Effector CD4-positive, alpha-beta T cell (primary cell): ENCODE data around the gene RNF138.
"Not testable (repeated sequence)": the region's sequence is repeated elsewhere in the genome, so short reads cannot be mapped to it uniquely, and the experiment has no call there.

Source experiments
- DNase-seq: peaks from one replicate; pipeline ENCODE4 v3.0.0-alpha.2; 2020
- total RNA-seq: gene quantifications from one replicate; lab custom pipeline; 2026; lab: John Stamatoyannopoulos, UW

RNF138 gene
- total RNA-seq: 217 reads per million, percentile 93 among the genes with 10 or more reads in this experiment

DNA sequence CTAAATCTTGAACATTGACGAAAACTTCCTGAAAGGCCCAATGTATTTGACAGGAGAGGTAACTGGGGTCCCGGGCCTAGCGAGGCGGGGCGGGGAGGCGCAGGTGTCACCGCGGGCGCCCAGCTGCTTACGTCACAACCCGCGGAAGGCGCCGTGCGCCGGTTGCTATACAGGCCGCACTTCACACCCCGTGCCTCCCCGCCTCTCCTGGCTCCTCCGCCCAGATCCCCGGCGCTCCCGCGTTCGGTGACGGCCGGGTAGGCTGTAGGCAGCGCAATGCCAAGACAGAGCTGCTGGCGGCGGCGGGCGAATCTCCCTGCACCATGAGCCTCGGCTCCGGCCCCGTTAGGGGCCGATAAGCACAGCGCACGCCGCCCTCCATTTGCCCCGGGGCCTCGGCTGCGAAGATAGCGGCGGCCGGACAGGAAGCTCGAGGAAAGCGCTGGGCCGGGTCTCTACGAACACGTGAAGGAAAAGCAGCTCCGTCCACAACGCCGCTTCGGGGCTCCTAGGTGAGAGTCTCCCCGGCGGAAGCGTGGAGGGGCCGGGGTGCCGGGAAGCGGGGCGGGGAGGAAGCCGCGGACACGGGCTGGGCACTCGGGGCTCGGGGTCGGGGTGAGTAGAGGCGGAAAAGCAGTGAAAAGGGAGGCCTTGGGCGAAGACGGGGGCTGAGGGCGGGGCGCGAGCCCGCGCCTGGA, at the start of gene RNF138:
TSS of gene RNF138 (plus strand) at position 151 of the 698 bp plus-strand sequence. CDS start 903 bp downstream, outside the sequence.
- DNase-seq: peak; percentile 85

DNA sequence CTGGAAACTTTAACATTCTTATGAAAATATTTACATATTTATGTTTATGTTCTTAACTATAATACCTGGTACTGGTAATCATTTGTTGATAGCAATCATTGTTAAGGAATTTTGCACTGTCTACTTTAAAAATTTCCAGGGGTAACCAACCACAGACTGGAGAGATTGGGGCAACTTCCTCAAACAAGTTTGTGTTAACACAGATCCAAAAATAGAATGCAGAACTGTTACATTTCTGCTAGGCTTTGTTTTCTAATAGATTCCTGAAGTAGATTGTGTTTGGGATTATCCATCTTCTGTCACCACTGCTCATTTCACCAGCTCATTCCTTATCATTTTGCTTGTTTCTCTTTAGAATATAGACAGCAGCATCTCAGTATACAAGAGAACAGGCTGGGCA, 49.3 kb upstream of the RNF138 start:
- no peak for DNase-seq

DNA sequence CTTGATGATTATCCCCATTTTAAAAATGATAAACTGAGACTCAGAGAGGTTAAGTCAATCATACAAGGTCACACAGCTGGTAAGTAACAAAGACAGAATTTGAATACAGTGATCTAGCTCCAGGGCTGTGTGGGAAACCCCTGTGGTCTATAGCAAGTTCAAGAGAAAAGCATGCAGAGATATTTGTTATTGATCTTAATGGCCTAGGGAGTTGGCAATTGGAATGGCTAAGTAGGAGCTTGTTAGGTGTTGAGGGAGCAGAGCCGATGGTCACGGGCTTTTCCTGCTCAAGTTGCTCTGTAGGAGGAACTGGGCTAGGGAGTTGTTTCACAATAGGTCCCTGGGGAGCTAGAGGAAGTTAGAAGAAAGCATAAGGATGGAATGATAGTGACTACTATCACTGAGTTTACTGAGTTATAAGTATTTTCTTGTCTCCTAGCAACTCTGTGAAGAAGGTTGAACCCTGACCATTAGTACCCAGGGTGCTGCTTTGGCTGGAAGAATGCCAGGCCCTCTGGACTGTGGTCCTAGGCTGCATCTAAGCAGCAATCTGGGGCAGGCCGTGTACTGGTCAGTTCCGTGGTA, 43.1 kb upstream of the RNF138 start:
- no peak for DNase-seq

DNA sequence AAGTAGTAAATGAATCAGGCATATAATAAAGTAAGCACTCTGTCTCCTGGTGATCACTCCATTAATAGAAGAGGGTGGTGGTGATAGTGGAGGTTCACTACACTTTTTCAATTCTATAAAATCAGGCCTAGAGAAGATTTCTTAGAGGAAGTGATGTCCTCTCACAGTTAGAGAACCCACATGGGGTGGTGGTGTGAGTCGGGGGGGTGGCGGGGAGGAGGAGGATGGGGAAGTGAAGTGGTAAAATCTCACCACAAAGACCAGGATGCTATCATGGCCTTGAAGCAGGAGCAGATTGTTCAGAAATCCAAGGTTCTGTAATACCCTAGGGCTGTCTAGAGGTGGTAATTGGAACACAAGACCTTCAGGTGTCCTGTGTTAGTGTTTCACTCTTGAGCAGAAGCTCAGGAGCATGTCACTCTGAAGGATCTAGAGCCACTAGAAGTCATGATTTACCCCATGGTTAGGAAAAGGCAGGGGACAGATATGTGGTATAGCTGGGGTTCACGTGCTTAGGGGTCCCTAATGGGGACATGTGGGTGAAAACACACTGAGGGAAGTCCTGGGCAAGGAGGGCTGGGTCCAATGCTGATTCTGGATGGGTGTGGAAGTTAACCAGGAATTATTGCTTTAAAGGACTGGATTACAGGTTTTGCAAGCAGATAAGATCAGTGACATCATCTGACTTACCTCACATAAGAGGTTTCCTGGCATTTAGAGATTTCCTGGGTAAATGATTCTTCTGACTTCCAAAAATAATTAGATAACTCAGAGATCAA, 42.1 kb upstream of the RNF138 start:
- peak; percentile 9 for DNase-seq

- no peak for DNase-seq
These were observed 34.9 kb upstream of the RNF138 start for GRCh38 chr18:32056613-32057358.

DNA sequence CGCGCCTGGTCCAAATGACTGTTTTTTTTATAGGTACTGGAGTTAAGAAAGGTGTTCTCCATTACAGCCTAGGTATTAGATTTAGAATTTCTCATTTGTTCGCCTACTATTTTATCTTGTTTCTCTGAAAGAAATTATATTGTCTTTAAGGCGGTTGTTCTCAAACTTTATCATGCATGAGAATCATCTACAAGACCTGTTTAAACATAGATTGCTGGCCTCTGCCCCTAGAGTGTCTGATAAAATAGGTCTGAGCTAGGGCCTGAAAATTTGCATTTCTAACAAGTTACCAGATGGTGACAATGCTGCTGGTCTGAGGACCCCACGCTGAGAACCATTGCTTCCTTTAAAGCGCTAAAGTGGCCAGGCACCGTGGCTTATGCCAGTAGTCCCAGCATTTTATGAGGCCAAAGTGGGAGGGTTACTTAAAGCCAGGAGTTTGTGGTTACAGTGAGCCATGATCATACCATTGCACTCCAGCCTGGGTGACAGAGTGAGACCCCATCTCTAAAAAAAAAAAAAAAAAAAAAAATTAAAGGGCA, 34.0 kb upstream of the RNF138 start:
- no peak for DNase-seq

GRCh38 chr18:32060026-32060425, 31.6 kb upstream of the RNF138 start:
- DNase-seq: no peak

DNA sequence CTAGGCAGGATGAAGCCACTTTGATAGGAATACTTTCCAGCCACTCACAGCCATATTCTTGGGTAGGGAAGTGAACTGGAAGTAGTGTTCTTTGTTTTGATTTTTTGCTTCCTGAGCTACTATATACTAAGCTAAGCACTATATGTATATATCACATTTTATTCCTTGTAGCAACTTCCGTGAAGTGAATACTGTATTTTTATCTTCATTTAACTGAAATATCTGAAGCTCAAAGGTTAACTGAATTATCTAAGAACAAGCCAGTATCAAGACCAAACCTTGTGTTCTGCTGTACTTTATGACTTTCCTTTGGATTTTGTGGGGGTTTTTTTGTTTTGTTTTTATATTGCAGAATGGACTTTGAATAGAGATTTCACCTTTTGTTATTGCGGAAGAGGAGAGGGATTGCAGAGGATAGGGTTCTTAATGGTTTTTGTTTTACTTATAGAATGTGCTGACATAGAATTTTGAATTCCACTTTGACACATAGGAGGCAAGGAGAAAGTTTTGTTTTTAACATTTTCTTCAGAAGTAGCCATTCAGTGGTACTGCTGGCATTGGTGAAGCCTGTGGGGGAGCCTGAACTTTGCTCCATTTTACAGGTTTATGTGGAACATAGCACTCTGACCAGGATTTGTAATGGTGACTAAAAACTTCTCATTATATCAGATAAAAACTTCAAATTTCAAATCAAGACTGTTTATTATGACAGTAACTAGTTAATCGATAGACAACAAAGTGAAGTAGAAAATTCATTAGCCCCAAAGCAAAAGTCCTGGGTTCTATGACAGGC, 24.1 kb upstream of the RNF138 start:
- DNase-seq: no peak

DNA sequence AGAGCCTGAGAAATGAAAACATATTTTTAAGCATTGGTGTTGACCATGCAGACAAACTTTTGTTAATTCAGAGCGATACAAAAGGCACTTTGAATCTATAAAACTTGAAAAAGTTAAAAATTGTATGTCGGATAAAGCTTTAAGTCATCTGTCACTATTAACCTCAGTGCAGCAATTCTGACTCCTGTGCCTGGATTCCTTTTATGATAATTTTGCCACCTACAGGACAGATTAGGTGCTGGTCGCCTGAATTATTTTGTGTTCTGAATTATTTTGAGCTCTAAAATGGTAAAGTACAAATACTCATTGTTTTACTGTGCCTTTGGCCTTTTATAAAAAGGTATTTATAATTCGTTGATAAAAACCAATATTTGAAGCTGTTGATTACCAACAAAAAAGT, 19.4 kb upstream of the RNF138 start:
- no peak for DNase-seq

DNA sequence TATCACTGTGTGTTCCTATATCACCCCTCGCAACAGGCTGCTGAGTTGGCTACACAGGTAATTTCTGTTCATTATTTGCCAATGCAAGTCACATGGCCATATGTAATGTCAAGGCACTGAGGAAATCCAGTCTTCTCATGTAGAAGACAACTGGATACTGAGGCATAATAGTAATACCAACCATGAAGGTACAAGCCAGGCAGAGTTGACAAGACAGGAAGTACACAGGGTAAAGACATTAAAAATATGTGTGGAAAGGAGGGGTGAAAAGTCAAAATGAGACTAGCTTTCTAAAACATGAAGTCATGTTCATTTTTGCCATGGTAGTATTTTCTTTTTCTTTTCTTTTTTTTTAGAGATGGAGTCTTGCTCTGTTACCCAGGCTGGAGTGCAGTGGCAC, 17.5 kb upstream of the RNF138 start:
- DNase-seq: no peak

- no peak for DNase-seq
These were observed 12.8 kb upstream of the RNF138 start for GRCh38 chr18:32078845-32079244.

GRCh38 chr18:32081881-32082280, 9.8 kb upstream of the RNF138 start:
- no peak for DNase-seq

GRCh38 chr18:32083781-32084180, 7.9 kb upstream of the RNF138 start:
- no peak for DNase-seq

DNA sequence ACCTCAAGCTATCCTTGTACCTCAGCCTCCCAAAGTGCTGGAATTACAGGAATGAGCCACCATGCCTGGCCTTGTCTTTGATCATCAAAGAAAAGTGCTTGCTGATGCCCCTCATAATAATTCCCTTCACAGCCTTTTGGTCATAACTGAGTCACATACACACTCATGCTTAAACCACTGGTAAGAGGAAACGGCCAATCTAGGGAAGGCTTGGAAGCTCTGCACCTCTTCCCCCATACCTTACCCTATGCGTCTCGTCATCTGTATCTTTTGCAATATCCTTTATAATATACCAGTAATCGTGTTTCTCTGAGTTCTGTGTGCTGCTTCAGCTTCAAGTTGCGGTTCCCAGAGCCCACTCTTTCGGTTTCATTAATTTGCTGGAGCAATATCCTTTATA, 4.8 kb upstream of the RNF138 start:
- no peak for DNase-seq

DNA sequence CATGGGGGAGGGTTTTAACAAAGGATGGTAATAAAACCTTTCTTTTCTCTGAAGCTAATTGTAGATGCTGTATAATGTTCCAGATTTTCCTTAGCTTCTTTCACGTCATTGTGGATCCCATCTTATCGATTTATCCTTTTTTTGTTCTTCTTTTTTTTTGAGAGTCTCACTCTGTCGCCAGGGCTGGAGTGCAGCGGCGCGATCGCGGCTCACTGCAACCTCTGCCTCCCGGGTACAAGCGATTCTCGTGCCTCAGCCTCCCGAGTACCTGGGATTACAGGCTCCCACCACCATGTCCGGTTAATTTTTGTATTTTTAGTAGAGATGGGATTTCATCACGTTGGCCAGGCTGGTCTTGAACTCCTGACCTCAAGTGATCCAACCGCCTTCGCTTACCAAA, 843 bp upstream of the RNF138 start:
- DNase-seq: not testable (repeated sequence)

DNA sequence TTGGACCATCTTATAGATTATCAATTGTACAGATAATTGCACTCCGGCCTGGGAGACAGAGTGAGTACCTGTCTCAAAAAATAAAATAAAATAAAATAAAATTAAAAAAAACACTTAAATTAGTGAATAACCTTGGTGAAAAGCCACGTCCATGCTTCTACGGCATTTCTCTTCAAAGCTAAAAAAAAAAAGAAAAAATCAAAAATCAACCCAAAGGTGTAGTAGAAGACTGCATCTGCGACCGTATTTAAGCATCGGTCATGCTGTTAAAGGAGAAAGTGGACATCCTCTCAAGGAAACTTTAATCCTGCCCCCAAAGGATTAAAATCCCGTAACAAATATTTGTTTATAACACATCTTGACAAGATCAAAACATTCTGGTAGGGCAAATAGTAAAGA, 350 bp upstream of the RNF138 start:
- DNase-seq: no peak

DNA sequence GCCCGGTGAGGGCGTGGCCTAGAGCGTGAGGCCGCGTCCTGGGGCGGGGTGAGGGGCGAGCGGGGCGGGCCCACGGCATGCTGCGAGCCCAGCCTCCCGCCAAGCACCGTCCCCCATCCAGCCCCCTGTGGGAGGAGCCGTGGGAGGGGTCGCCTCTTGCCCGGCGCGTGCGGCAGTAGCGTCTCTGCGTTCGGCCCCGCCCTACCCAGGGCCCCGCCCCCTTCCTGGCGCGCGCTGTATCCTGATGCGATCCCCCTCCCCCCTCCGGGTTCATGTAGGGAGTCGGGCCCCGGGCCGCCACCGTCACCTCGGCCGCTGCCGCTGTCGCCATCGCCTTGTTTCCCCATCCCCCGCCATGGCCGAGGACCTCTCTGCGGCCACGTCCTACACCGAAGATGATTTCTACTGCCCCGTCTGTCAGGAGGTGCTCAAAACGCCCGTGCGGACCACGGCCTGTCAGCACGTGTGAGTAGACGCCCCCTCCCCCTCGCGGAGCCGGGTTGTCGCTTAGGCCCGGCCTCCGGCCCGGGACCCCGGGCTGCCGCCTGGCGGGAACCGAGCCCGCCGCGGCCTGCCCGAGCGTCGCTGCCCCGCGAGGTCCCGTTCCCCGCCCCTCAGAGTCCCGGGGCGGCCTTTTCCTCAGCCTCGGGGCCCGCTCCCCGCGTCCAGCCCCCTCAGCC, 888 bp downstream of the RNF138 start:
- peak; percentile 99 for DNase-seq

DNA sequence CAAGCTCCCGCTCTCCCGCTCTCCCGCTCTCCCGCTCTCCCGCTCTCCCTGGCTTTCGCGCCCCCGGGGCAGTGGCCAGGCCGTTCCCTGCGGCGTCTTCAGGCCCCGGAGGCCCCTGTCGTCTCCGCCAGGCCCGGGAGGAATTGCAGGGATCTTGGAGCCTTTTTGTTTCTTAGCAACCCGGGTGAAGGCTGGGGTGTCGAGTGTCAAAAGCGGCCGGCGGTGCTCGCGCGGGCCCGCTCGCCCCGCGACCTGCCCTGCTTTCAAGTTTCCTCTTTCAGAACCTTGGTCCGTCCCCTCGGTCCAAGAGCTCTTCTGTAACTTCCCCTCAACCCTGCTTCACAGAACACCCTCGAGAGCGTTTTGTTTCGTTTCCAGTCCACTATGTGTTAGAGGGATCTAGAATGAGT, 1.4 kb downstream of the RNF138 start:
- peak; percentile 17 for DNase-seq

- DNase-seq: no peak
These were observed 1.8 kb downstream of the RNF138 start for GRCh38 chr18:32093523-32093922.

DNA sequence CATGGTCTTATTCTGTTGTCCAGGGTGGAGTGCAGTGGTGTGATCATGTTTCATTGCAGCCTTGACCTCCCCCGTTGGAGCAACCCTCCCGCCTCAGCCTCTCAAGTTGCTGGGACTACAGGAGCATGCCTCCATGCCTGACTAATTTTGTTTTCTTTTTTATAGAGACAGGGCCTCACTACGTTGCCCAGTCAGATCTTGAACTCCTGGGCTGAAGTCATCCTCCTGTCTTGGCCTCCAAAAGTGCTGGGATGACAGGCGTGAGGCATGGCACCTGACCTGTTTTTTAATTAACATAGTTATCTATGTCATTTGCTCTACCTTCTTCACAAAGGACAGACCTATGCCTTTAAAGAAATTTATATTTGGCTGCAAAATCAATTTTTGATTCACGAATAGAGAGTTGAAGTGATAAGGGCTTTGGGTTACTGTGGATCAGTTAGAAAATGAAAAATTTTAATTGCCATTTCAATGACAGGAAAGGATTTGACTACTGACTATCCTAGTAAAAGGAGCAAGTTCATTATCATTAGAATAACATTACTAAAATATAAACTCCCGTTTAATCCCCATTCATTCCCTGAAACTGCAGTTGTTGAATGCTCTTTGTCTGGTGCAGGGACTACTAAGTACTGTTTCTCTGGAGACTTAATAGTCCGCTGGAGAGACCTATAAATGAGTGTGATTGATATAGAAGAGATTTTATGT, 3.7 kb downstream of the RNF138 start:
- no peak for DNase-seq

DNA sequence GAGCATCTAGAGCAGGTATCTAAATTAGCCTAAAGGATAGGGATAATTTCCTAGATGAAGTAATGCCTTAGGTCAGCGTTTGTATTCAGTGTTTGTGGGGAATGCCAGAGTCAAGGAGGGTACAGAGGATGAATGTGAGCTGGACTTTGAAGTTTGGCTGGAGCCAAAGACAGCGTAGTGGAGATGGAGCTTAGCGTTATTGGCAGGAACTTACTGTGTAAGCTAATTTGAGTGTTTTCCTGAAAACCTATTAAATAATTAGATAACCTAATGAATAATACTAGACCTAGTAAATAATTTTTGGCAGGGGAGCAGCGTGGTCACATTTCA, 4.2 kb downstream of the RNF138 start:
- no peak for DNase-seq
